ENCODE data around the gene LPXN.

The LPXN gene

GRCh38 chr11:58524232-58525036 is 51.2 kb downstream of the LPXN start:
- ATAC-seq, result peak; percentile 53
- DNase-seq, result peak; percentile 55

DNA sequence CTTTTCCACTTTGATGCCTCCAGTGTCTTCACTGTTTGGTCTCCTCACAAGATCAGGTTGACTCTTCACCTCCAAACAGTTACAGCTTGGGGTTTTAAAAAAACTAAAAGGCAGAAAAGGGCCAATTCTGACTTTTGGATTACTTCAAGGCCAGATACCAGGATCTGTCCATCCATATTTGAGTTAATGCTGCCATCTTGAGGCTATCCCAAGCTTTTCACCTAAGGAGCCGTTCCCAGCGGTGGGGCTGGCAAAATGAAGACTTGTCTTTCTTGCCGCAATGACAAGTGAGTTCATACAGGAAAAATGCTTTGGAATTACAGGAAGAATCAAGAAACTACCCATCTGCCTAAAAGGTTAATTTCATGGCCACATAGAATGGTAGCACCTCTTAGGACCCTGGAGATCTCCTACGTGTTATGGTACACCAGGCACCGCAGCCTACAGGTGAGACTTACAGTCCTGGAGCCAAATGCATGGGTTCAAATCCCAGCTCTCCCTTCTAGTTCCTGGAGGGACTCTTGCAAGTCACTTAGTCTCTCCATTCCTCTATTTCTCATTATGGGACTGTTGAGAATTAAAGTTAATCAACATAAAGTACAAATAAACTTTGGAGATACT is 61.8 kb downstream of the LPXN start:
- ATAC-seq, result no peak
- DNase-seq, result no peak

GRCh38 chr11:58511636-58512035 is 64.0 kb downstream of the LPXN start:
- ATAC-seq, result no peak
- no peak for DNase-seq

DNA sequence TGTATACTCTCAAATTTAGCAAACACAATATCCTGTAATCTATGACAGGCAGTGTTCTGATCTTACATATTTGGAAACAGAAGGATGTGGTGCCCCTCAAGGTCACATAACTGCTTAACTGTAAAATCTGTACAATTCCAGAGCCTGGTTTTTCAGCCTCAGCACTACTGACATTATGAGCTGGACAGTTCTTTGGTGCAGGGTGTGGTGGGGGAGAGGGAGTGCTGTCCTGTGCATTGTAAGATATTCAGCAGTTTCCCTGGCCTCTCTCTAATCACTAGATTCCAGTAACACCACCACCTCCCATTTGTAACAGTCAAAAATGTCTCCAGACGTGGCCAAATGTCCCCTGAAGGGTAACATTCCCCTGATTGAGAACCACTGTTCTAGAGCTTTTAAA is 65.9 kb downstream of the LPXN start:
- ATAC-seq, result no peak
- no peak for DNase-seq

- no peak for ATAC-seq
These were observed 66.8 kb downstream of the LPXN start for GRCh38 chr11:58508814-58509213.

GRCh38 chr11:58508005-58508404 is 67.7 kb downstream of the LPXN start, which contains the start of gene OR5B21:
OR5B21 (minus strand) TSS chr11:58508105; CDS start chr11:58508105, 0 bp downstream.
- ATAC-seq (no peak), DNase-seq (no peak)

More at GRCh38 chr11:58508814-58509213, 66.8 kb downstream of the LPXN start:
- no peak for DNase-seq

DNA sequence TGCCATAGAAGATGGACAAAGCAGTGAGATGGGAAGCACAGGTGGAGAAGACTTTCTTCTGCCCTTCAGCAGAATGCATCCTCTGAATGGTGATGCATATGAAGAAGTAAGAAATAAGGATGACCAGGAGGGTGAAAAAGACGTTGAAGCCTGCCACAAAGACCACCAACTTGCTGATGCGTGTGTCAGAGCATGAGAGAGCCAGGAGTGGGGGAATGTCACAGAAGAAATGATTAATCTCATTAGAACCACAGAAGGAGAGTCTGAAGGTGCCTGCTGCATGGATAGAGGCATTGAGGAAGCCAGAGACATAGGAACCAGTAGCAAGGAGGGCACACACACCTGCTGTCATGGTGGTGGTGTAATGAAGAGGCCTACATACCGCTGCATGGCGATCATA is 68.3 kb downstream of the LPXN start:
- ATAC-seq (peak; percentile 35), DNase-seq (no peak)

DNA sequence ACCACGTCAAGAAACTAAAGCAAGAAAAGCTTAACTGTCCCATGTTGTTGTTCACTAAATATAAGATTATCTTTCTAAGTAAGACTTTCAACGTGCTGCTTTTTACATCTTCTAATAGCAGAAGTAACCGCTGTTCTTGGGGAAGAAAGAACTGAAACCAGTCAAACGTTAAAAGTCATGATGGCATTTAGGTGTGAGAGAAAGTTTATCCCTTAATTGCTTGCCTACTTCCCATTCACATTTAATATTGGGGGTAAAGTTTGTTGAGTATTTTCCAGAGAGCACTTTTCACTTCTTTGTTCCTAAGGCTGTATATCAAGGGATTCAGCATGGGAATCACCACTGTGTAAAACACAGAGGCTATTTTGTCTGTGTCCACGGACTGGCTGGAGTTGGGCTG is 68.7 kb downstream of the LPXN start:
- ATAC-seq (no peak), DNase-seq (no peak)

- ATAC-seq, result peak; percentile 95
These were observed 69.8 kb downstream of the LPXN start for GRCh38 chr11:58505849-58506248.

GRCh38 chr11:58504232-58504631 is 71.4 kb downstream of the LPXN start:
- ATAC-seq, result no peak
- DNase-seq, result no peak

More at GRCh38 chr11:58505849-58506248, 69.8 kb downstream of the LPXN start:
- DNase-seq, result no peak

DNA sequence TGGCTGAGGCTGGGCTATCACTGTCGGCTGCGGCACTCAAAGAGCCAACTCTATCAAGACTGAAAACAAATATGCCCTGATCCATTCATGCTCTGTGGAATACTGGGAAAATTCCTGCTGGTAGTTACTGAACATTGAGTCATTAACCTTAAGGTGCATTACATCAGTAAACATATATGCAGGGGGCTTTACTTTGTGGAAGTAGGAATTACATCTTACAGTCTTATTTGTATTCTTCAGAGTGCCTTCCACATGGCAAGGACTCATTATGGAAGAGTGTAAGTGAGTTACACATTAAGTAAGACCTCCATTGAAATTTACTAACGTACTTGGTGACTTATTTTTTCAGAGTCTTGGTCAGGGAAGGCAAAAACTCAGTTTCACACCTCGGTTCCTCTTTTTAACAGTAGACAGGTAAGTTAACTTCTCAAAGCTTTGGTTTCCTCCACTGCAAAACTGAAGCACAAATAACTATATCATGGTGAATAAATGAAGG is 72.2 kb downstream of the LPXN start:
- ATAC-seq (no peak), DNase-seq (no peak)

GRCh38 chr11:58502004-58502403 is 73.7 kb downstream of the LPXN start:
- no peak for DNase-seq
- ATAC-seq, result no peak

GRCh38 chr11:58498464-58498863 is 77.2 kb downstream of the LPXN start:
- DNase-seq (peak; percentile 17), ATAC-seq (no peak)

DNA sequence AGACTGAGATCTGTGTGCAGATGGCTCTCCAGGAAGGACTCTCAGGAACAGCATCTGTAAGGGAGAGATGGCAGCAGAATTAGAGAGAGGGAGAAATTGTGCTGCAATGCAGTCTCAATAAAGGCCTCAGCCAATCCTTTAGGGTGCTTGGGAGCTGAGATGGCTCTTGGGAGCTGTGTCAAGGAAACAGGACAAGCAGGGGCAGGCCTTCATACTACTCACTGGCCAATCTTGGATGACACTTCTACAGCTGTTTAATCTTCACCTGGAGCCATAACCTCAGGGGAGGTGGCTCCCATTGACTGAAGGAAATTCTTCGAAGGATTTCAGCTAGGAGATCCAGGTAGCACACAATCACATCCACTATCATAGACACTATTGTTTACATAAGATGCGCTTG is 77.7 kb downstream of the LPXN start:
- DNase-seq (no peak), ATAC-seq (no peak)

DNA sequence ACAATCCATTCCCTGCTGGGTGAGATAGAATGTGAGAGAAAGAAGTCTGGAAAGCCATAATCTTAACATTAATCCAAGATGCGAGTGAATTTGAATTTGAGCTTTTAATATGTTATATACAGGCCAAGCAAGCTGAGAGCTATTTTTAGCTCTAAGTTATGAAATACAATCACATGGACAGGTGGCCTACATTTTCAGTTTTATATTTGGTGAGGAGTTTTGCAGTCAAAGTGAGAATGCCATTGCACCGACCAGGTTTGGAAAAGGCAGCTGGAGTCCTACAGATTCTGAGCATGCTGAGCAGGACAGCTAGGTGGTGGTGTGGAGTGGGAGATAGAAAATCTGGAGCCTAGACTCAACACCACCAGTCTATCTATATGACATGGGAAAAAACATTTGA is 79.8 kb downstream of the LPXN start:
- DNase-seq, result no peak
- ATAC-seq, result no peak

GRCh38 chr11:58494101-58494500 is 81.6 kb downstream of the LPXN start:
- ATAC-seq (no peak), DNase-seq (no peak)

GRCh38 chr11:58493676-58494075 is 82.0 kb downstream of the LPXN start:
- DNase-seq (no peak), ATAC-seq (no peak)

GRCh38 chr11:58490827-58491226 is 84.8 kb downstream of the LPXN start:
- ATAC-seq (no peak), DNase-seq (no peak)

DNA sequence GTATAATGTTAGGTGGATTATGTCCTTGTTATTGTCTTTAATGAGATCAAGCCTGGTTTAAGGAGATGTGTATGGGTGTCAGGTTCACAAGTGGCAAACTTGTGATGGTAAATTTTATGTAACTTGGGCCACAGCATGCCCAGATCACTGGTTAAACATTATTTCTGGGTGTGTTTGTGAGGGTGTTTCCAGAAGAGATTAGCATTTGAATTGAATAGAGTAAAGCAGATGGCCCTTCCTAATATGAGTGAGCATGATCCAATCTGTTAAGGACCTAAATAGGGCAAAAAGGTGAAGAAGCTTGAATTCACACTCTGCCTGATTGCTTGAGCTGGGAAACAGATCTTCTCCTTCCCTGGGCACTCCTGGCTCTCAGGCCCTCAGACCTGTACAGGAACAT is 88.5 kb downstream of the LPXN start:
- no peak for ATAC-seq

GRCh38 chr11:58485961-58486360 is 89.7 kb downstream of the LPXN start:
- ATAC-seq (no peak), DNase-seq (no peak)

More for the DNA sequence above, 88.5 kb downstream of the LPXN start:
- DNase-seq, result no peak

Measured in stimulated activated naive CD8-positive, alpha-beta T cell treated with anti-CD3 and anti-CD28 coated beads, Interleukin-15, Interleukin-2, amounts not matched to agents 100 U/mL and 50 U/mL, for 24 hours (primary cell).